Astrocyte (in vitro differentiated cells and primary cell): ENCODE results near the gene PPP2R2D.

ENCODE experiments used
- EZH2 ChIP-seq: IDR thresholded peaks from 2 replicates; pipeline ENCODE4 v1.6.1; 2012; ENCODE audit warnings: mild to moderate bottlenecking, low read length, inconsistent platforms; ENCODE audit not compliant: insufficient read depth
- TF ChIP-seq, protein P1 (sequence below): IDR thresholded peaks from 2 replicates; pipeline ENCODE4 v1.5.1; 2011; ENCODE audit warnings: low read depth, mild to moderate bottlenecking, inconsistent platforms, low read length, moderate library complexity; ENCODE audit not compliant: insufficient read depth

DNA sequence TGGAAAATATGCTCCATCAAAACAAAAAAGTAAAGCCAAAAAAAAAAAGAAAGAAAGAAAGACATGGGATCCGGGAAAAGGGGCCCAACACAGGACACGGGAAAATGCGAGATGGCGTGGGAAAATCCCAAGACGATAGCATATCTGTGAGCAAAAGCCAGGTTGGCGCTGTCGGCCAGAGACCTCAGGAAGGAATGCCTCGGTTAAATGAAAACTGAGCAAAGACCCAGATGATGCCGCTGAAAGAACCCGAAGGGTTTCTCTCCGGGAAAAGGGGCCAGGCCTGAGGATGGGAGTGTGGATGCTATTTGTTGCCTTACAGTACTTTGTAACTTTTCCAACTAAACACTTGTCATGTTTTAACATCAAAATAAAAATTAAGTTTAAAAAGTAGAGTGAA is 49.5 kb upstream of the PPP2R2D start:
- no peak for TF ChIP-seq EZH2
- TF ChIP-seq, protein P1, sequence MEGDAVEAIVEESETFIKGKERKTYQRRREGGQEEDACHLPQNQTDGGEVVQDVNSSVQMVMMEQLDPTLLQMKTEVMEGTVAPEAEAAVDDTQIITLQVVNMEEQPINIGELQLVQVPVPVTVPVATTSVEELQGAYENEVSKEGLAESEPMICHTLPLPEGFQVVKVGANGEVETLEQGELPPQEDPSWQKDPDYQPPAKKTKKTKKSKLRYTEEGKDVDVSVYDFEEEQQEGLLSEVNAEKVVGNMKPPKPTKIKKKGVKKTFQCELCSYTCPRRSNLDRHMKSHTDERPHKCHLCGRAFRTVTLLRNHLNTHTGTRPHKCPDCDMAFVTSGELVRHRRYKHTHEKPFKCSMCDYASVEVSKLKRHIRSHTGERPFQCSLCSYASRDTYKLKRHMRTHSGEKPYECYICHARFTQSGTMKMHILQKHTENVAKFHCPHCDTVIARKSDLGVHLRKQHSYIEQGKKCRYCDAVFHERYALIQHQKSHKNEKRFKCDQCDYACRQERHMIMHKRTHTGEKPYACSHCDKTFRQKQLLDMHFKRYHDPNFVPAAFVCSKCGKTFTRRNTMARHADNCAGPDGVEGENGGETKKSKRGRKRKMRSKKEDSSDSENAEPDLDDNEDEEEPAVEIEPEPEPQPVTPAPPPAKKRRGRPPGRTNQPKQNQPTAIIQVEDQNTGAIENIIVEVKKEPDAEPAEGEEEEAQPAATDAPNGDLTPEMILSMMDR, result no peak
